Activated T-helper 1 cell treated with Interleukin-2 at 50 U/mL for 16 hours (primary cell): ENCODE results near the gene VTI1A.
"Not testable (repeated sequence)": the region's sequence is repeated elsewhere in the genome, so short reads cannot be mapped to it uniquely, and the experiment has no call there.

Source experiments
- DNase-seq: peaks from one replicate; pipeline ENCODE4 v3.0.0-alpha.2; 2020; ENCODE audit warnings: low read depth

VTI1A gene

DNA sequence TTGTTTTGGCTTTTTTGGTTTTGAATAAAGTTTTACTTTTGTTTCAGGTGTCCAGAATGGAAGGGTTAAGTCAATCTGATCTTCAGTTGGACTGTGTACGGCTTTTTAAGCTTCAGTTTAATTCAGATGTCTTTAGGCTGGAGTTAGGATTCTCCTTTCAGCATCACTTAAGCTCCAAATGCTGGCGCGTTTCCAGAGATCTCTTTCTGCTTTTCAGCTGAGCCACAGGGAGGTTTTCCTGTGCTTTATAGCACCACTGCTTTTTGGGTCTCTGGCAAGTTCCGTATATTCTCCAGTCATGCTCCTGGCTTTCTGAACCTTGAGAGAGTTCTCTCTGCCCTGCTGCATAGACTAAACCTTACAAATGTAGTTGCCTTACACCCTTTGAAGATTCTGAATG lies 60.0 kb downstream of the VTI1A start:
- no peak for DNase-seq

DNA sequence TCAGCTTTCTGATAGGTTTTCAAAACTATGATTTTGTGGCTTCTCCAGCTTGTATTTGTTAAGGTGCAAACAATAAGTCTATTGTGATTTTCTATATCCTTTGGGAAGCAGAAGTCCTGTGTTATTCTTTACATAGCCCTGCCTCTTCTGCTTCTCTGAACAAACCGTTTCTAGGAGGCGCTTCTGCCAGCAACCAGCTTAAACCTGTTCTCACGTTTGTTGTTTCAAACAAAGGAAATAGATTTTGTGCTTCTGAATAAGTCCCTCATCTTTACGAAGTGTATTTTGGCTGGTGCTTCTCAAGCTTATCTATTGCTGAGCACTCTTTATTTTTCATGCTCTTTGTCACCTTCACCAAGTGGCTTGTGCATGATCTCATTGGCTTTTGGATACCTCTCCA lies 61.0 kb downstream of the VTI1A start:
- DNase-seq = no peak

DNA sequence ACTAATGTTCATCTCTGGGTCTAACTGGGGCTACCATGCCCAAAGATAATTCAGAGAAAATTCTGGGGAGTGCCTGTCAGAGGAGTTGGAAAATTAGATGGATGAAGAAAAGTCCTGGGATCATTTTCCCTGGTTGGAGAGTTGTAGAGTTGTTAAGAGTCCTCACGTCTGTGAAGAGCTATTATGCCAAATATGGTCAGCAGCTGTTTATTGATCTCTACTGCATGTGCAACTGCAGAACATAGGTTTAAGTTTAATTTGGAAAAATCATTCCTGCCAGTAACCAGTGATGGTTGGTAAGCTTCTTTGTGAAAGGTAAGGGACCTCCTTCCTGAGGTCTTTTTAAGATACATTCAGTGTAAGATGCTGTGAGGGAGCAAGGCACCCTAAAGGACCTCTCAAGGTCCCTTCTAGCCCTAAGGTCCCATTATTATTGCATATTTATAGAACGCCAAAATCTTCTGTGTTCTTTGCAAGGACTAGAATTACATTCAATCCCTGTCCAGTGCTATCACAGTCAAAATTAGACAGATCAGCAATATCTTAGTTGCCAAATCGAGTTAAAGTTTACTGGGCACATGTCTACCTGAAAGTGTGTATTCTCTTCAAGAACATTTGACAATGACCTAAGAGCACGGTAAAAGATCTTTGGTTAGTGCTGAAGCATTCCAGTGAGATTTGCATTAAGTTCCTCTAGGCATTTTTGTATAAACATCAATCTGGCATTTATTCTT lies 62.7 kb downstream of the VTI1A start:
- no peak for DNase-seq

DNA sequence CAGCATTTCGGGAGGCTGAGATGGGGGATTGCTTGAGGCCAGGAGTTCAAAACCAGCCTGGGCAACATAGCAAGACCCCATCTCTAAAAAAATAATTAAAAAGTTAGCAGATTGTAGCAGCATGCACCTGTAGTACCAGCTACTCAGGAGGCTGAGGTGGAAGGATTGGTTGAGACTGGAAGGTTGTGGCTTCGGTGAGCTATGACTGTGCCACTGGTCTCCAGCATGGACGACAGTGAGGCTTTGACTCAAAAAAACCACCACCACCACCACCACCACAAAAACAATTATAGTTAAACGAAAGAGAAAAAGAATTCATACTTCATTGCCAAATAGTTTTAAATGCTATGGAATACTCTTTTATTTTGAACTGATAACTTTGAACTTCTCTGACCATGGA lies 63.4 kb downstream of the VTI1A start:
- DNase-seq = no peak

DNA sequence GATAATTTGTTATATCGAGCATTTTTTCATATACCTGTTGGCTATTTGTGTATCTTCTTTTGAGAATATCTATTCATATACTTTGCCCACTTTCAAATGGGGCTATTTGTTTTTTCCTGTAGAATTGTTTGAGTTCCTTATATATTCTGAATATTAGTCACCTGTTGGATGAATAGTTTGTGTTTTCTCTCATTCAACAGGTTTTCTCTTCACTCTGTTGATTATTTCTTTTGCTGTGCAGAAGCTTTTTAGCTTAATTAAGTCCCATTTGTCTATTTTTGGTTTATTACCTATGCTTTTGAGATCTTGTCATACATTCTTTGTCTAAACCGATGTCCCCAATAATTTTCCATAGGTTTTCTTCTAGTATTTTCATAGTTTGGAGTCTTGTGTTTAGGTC lies 65.3 kb downstream of the VTI1A start:
- no peak for DNase-seq

DNA sequence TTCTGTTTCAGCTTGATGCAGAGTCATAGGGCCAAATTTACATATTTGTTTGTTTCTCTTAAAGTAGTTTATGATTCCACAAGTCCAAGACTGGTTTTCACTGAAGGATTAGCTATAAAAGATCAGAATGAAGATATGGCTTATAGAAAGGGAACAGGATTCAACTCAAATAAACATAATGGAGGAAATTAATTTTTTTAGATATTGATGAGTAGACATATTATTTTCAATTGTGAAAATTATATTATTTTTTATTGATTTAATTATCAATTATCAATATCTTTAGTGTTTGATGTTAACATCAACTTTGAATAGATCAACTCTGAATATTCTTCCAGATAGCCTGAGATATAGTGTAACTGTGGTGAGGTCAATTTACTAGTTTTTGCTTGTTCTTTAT lies 68.1 kb downstream of the VTI1A start:
- no peak for DNase-seq

DNA sequence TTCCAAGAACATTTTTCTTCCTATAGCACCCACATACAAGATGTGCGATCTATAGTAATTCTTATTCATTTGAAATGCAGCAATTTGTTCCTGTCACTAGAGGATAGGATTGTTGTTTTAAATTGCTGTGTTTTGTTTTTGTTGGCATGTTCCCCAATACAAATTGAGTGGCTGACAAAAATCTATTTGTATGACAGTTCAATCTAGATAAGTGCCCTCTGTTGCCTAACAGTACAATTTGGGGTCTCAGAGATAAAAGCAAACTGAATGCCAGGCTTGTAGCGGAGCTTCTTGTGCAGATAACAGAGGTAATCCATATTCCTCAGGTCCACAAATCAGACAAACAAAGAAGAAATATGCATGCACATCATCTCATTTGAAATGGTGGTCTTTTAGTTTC lies 68.8 kb downstream of the VTI1A start:
- no peak for DNase-seq

DNA sequence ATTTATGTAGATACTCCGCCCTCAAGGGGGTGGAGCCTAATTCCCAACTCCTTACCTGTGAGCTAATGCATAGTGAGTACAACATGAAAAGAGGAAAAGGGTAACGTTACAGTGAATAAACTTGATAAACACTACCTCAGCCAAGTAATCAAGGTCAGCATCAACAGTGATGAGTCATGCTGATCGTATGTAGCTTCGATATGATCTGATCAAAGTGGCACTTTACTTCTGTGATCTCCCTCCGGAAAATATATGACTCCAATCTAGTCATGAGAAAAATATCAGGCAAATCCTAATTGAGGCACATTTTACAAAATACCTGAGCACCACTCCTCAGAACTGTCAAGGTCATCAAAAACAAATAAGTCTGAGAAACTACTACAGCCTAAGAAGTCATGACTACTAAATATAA lies 70.4 kb downstream of the VTI1A start:
- DNase-seq = no peak

DNA sequence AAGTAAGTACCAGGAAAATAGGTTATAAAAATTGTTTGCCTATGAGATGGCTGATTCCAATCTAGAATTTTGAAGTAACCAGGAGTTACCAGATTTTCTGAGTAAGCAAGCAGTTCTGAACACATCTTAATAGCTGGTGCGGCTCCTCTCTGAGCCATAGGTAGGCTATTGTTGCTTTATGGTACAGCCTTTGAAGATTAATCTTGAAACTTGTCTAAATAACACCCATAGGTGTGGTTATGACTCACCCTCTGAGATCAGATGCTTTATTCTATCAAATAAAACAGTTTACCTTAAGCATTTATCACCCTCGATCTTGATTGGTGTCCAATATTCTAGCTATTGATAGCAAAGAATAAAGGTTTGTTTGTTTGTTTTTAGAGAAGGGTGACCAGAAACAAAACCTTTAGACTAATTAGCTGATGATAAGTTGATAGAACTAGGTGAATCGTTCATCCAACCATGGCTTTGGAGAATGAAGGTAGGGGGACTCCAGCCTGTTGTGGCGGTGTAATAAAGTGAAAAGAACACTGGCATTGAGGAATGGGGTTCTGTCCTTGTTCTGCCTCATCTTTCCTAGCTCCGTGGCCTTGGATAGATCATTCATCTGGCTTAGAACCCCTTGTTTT lies 72.2 kb downstream of the VTI1A start:
- no peak for DNase-seq

DNA sequence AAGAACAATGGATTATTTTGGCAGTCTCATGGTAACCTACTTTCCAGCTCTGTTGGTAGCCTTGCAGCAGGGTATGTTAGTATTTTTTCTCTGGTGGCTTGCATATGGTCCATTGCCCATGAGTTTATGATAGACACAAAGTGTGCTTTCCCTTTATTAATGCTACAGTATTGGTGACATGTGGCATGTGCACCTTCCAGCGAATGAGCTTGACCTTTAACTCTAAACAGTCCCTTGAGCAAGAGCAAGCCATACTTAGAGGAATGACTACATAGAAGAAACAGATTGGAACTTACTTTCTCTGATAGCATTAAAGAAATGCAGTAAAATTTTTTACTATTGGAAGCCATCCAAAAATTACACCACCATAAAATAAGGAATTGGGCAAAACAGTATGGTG lies 73.9 kb downstream of the VTI1A start:
- no peak for DNase-seq

DNA sequence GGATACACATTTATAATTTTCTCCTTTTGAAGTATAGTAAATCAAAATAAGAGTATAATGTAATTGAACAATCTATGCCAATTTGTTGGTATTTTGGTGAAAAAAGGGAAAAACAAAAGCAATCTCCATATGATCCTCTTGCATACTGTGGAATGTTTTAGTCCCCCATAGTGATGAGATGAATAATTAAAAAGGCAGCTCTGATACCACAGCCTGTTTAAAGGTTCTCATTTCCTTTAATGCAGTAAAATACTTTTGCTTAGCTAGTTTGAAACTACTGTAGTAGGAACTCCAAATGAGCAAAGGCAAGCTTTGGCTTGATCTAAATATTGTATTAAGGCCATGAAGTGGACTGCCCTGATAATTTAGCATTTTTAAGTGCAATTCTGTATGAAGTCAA lies 77.6 kb downstream of the VTI1A start:
- DNase-seq = no peak

DNA sequence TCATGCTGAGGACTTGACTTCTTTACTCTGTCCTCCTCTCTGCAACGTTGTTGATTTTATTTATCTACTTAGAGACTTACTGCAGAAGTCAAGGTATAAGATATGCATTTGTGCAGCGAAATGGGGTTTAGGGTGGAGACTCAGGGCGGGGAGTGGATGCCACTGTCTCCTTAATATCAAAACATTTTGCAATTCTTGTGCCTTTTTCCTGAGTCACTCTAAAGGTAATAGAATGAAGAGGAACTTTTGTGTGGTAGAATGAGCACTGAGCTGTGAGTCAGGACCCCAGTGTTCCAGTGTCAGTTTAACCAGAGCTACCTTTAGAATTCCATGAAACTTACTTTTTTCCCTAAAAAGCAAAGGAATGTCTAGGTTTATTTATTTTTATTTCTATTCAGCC lies 78.2 kb downstream of the VTI1A start:
- DNase-seq = no peak

DNA sequence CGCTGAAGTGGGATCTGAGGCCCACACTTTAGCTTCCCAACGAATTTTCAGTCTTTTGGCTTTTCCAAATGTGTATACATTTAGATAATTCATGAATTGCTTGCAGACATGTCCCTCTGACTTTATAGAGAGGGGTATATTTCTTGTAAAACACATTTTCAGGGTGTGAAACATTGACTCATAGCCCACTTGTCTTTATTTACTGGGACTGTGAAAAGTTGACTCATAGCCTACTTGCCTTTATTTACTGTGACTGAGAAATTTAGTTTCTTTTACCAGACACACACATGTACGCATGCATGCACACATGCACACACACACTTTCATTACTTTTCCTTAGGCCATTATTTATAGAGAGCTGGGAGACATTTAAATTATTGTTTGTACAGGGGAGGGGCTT lies 79.1 kb downstream of the VTI1A start:
- no peak for DNase-seq

DNA sequence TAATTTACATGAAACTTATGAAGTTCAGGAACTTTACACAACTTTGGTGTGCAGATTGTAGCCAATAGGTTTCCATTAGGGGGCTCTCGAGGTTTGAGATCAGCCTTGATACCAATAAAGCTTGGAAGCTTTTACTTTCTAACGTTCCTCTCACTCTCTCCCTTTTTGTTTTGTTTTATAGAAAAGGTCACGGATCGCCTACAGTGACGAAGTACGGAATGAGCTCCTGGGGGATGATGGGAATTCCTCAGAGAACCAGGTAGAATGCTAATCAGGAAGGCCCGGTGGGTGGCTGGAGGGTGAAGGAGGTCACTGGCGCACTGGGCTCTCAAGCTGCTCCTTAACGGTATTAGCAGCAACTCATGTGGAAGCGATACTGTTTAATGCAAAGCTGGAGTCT lies 79.9 kb downstream of the VTI1A start:
- no peak for DNase-seq

DNA sequence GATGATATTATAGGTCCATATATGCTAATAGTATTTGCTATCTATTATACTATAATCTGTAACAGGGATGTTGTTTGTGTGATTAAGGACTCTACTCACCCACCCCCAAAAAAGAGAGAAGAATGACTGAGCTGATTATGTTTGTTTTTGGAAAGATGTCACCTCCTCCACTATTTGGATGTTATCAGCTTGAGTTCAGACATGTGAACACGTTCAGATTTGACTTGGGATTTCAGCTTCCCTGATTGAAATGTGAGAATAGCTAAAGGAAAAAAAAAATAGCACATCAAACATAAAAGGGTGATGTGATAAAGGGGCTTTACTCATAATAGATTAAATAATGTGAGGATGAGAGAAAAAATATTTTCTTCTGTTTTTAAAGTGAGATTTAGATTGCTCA lies 81.2 kb downstream of the VTI1A start:
- no peak for DNase-seq

DNA sequence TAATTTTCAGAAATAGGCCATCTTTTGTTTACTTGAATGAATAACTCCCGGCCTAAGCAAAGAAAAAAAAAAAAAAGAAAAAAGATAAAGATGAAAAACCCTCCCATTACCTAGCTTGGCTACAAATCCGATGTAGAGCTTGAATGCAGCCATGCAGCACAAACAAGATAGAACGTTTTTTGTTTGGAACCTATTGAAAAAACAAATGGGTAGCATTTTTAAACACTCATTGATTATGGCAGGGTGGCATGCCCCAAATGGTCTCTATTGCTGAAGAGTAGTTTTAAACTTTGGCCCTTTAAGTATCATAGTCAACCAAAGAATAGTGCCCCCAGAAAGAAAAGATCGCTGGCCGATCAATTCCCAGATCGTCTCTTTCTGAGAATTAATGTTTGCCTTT lies 84.4 kb downstream of the VTI1A start:
- no peak for DNase-seq

DNA sequence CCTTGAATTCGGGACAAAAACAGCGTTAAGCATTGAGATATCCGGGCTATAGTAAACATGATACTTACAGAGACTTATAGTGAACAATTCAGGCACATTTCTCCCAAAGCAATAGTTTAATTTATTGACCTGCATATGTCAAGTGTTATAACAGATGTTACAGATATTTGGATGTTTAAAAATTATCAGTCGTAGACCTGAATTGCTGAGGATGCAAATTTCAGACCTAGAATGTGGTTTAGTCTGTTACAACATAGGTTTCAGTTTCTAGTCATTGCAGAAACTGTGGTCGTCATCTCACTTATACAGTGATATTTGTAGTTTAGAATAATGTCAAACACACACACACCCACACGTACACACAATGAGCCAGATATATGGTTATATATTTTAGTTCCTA lies 85.2 kb downstream of the VTI1A start:
- DNase-seq = no peak

DNA sequence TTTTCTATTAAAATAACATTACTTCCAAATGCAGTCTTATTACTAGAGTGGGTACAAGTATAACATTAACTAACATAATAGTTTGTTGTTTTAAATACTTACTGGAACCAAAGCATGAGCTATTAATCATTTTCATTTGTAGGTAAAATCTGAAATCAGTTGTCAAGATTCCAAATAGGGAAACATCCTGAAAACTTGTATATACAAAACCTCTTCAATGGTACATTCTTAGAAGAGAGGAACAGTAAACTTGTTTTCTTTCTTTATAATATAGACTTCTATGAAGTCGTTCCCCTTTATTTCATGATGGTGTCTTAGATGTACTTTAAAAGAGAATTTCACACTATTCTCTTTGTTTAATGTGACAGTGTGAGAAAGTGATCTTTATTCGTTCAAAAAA lies 85.9 kb downstream of the VTI1A start:
- no peak for DNase-seq

DNA sequence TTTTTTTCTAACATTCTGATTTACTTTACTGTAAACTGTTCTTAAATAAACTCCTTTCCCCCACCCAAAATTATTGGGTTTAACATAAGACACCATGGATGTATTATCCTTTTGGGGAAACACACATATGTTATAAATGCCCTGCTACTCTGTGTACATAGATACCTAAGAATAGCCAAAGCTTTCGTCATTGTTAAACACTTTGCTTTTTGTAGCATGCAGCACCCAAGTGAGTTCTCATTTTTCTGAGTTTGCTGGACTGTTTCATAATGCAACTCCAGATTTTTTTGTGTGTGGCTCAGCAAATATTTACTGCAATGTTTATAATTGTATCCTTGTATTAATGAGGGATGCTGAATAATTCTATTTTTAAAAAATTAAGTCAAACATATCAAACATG lies 86.9 kb downstream of the VTI1A start:
- DNase-seq = no peak

DNA sequence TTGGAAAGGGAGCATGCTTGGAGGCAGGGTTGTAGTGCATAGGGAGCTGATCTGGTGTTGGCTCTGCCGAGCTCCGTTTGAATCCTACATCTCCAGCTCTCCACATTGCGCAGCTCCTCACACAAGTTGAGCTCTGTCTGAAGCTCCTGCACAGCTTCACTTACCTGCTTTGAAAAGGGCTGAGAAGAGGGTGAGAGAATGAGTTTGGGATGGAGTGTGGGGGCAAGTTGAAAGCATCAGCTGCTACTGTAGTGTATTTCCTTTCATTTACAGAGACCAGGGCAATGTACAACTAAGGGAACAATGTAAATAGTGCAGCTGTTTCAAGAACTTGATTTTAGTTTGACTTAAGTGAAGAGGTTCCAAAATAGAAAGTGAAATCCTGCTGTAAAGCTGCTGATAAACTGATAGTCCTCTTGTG lies 88.5 kb downstream of the VTI1A start:
- no peak for DNase-seq

DNA sequence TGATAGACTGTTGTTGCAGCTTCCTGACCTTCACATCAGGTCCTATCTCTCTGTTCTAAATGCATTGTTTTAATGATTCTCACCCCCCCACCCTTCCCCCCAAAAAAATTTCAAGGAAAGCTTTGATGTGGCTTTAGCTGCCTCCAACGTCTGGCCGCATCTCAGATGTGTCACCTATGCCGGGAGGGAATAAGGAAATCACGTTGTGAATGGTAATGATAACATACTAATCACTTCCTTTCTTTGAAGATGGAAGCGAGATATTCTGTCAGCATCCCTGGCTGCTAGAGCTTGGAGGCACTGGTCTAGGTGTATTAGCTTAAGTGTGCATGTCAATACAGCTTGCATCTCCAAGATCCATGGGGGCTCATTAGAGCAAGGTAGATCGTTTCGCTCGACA lies 89.6 kb downstream of the VTI1A start:
- DNase-seq = no peak

DNA sequence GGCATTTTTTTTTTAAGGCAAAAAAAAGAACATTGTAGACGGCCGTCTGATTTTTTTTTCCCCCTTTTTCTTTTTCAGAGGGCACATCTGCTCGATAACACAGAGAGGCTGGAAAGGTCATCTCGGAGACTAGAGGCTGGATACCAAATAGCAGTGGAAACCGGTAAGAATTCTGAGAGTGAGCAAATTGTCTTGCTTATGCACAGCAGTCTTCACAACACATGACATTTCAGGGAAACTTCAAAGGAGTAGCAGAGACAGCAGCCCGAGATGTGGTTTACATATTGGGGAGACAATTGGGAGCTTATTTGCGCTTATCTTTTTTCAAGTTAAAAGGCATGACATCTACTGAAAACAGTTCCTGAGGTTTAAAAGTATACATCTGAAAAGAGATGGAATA lies 91.2 kb downstream of the VTI1A start:
- no peak for DNase-seq

DNA sequence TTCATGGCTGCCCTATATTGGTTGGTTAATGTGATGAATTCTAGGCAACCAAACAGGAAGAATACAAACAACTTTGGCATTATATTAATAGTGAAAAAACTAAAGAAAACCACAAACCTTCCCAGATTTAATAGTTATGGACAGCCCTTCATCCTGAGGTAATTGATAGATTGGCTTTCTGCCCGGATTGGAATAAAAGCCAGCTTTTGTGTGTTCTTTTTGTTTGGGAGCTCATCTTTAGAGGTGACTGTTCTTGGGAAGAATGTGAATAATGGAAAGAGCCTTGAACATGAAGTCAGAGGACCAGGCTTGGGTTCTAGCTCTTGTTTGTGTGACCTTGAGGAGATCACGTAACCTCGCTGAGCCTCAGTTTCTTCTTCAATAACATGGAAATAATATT lies 92.3 kb downstream of the VTI1A start:
- DNase-seq = no peak

DNA sequence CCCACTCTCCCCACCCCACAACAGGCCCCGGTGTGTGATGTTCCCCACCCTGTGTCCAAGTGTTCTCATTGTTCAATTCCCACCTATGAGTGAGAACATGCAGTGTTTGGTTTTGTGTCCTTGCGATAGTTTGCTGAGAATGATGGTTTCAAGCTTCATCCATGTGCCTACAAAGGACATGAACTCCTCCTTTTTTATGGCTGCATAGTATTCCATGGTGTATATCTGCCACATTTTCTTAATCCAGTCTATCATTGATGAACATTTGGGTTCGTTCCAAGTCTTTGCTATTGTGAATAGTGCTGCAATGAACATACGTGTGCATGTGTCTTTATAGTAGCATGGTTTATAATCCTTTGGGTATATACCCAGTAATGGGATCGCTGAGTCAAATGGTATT lies 95.8 kb downstream of the VTI1A start:
- DNase-seq = not testable (repeated sequence)
